H9 (cell line): ENCODE data around the gene GCH1. TPM values are rescaled to one million over a fixed set of nuclear protein-coding genes. Genes with fewer than 3 reads are reported as not detected.

Source experiments
- DNase-seq: peaks from one replicate; pipeline ENCODE4 v3.0.0-alpha.2; 2017
- H2AFZ ChIP-seq: one replicate; pipeline ENCODE4 v1.6.1; 2013; ENCODE audit warnings: mild to moderate bottlenecking, low read length, control low read depth, moderate library complexity
- H2AK5ac ChIP-seq: 2 replicates; pipeline ENCODE4 v1.6.1; 2013; ENCODE audit warnings: low read length, control low read depth, mixed read lengths; ENCODE audit not compliant: insufficient read length
- H2BK120ac ChIP-seq: one replicate; pipeline ENCODE4 v1.6.1; 2013; ENCODE audit warnings: low read depth, mild to moderate bottlenecking, low read length, control low read depth, inconsistent platforms; ENCODE audit not compliant: poor library complexity, severe bottlenecking
- H2BK12ac ChIP-seq: 2 replicates; pipeline ENCODE4 v1.6.1; 2013; ENCODE audit warnings: low read length, control low read depth, mixed read lengths, low read depth; ENCODE audit not compliant: insufficient read length
- H2BK15ac ChIP-seq: 2 replicates; pipeline ENCODE4 v1.6.1; 2013; ENCODE audit warnings: low read depth, low read length, control low read depth
- H2BK20ac ChIP-seq: one replicate; pipeline ENCODE4 v1.6.1; 2013; ENCODE audit warnings: low read depth, mild to moderate bottlenecking, low read length, control low read depth, inconsistent platforms; ENCODE audit not compliant: poor library complexity, severe bottlenecking
- H2BK5ac ChIP-seq: 2 replicates; pipeline ENCODE4 v1.6.1; 2013; ENCODE audit warnings: low read length, control low read depth, mixed read lengths; ENCODE audit not compliant: insufficient read length
- H3K14ac ChIP-seq: 2 replicates; pipeline ENCODE4 v1.6.1; 2013; ENCODE audit warnings: low read length, control low read depth; ENCODE audit not compliant: insufficient read depth
- H3K18ac ChIP-seq: 2 replicates; pipeline ENCODE4 v1.6.1; 2013; ENCODE audit warnings: low read depth, mild to moderate bottlenecking, mixed read lengths, low read length, control low read depth; ENCODE audit not compliant: insufficient read length
- H3K23ac ChIP-seq: 2 replicates; pipeline ENCODE4 v1.6.1; 2013; ENCODE audit warnings: low read length, control low read depth, mixed read lengths, low read depth; ENCODE audit not compliant: insufficient read length
- H3K23me2 ChIP-seq: 2 replicates; pipeline ENCODE4 v1.6.1; 2013; ENCODE audit warnings: low read depth, mild to moderate bottlenecking, mixed read lengths, low read length, control low read depth; ENCODE audit not compliant: insufficient read length, poor library complexity, severe bottlenecking
- H3K27ac ChIP-seq: 2 replicates; pipeline ENCODE4 v1.5.1; 2013; ENCODE audit warnings: low read length, control low read depth, mixed read lengths, low read depth; ENCODE audit not compliant: insufficient read length
- H3K27me3 ChIP-seq: 2 replicates; pipeline ENCODE4 v1.6.1; 2013; ENCODE audit warnings: low read length, control low read depth, inconsistent platforms; ENCODE audit not compliant: insufficient read depth
- H3K4ac ChIP-seq: 2 replicates; pipeline ENCODE4 v1.6.1; 2013; ENCODE audit warnings: low read depth, mild to moderate bottlenecking, control low read depth, inconsistent platforms, low read length, moderate library complexity
- H3K4me1 ChIP-seq: 2 replicates; pipeline ENCODE4 v1.6.1; 2013; ENCODE audit warnings: low read length, control low read depth, inconsistent platforms; ENCODE audit not compliant: insufficient read depth
- H3K4me2 ChIP-seq: 2 replicates; pipeline ENCODE4 v1.6.1; 2013; ENCODE audit warnings: low read length, control low read depth, mixed read lengths; ENCODE audit not compliant: insufficient read length, insufficient read depth
- H3K56ac ChIP-seq: 2 replicates; pipeline ENCODE4 v1.6.1; 2013; ENCODE audit warnings: low read depth, mild to moderate bottlenecking, mixed read lengths, low read length, control low read depth; ENCODE audit not compliant: insufficient read length
- H3K79me1 ChIP-seq: 2 replicates; pipeline ENCODE4 v1.6.1; 2013; ENCODE audit warnings: low read depth, mild to moderate bottlenecking, moderate library complexity, low read length, control low read depth, inconsistent platforms; ENCODE audit not compliant: insufficient read depth, poor library complexity, severe bottlenecking
- H3K79me2 ChIP-seq: 2 replicates; pipeline ENCODE4 v1.6.1; 2013; ENCODE audit warnings: low read length, control low read depth, inconsistent platforms; ENCODE audit not compliant: insufficient read depth
- H3K9ac ChIP-seq: 2 replicates; pipeline ENCODE4 v1.6.1; 2013; ENCODE audit warnings: low read length, control low read depth, mixed read lengths; ENCODE audit not compliant: insufficient read length; ENCODE audit errors: extremely low read depth
- H3K9me3 ChIP-seq: one replicate; pipeline ENCODE4 v1.6.1; 2013; ENCODE audit warnings: low read depth, low read length, inconsistent platforms; ENCODE audit not compliant: control insufficient read depth
- H3T11ph ChIP-seq: one replicate; pipeline ENCODE4 v1.6.1; 2013; ENCODE audit warnings: mild to moderate bottlenecking, low read length, control low read depth, inconsistent platforms
- H4K20me1 ChIP-seq: one replicate; pipeline ENCODE4 v1.6.1; 2013; ENCODE audit not compliant: control insufficient read depth, insufficient read length, insufficient read depth
- H4K5ac ChIP-seq: 2 replicates; pipeline ENCODE4 v1.6.1; 2013; ENCODE audit warnings: low read depth, mild to moderate bottlenecking, mixed read lengths, low read length, control low read depth; ENCODE audit not compliant: insufficient read length
- H4K8ac ChIP-seq: replicated peaks from 2 replicates; pipeline ENCODE4 v1.6.1; 2013; ENCODE audit warnings: low read length, control low read depth, mixed read lengths, low read depth; ENCODE audit not compliant: insufficient read length
- H4K91ac ChIP-seq: 2 replicates; pipeline ENCODE4 v1.6.1; 2013; ENCODE audit warnings: low read depth, mild to moderate bottlenecking, moderate library complexity, mixed read lengths, low read length, control low read depth; ENCODE audit not compliant: insufficient read length
- H3K27ac Mint-ChIP-seq, 3 experiments: 2 replicates in 2 of 3; 3 replicates in 1 of 3; pipeline ENCODE4 v1.8.0; 2020 to 2021; ENCODE audit warnings: mixed read lengths in 3 of 3, mild to moderate bottlenecking in 1 of 3, moderate library complexity in 1 of 3
- H3K27me3 Mint-ChIP-seq: 2 replicates; pipeline ENCODE4 v1.8.0; 2021; ENCODE audit warnings: low read depth, mild to moderate bottlenecking, moderate library complexity, mixed read lengths
- H3K36me3 Mint-ChIP-seq, 3 experiments: 2 replicates in 2 of 3; 3 replicates in 1 of 3; pipeline ENCODE4 v1.8.0; 2020 to 2021; ENCODE audit warnings: low read depth in 3 of 3, mixed read lengths in 3 of 3; ENCODE audit not compliant: insufficient read depth in 1 of 3
- H3K4me1 Mint-ChIP-seq, 2 experiments: 2 replicates each; pipeline ENCODE4 v1.8.0; 2020; ENCODE audit warnings: mixed read lengths in 2 of 2
- H3K4me3 Mint-ChIP-seq, 2 experiments: 2 replicates in 1 of 2; 3 replicates in 1 of 2; pipeline ENCODE4 v1.8.0; 2020 to 2021; ENCODE audit warnings: mild to moderate bottlenecking in 2 of 2, mixed read lengths in 2 of 2, moderate library complexity in 1 of 2
- H3K9me3 Mint-ChIP-seq, 2 experiments: 2 replicates in 1 of 2; 3 replicates in 1 of 2; pipeline ENCODE4 v1.8.0; 2020; ENCODE audit warnings: mild to moderate bottlenecking in 2 of 2, mixed read lengths in 2 of 2, moderate library complexity in 1 of 2
- WGBS: extraction: QIAGEN DNeasy Blood & Tissue Kit; methylation state at CpG from one replicate; pipeline ENCODE4 v1.1.7; 2013; ENCODE audit warnings: missing lambda C conversion rate, low lambda C conversion rate, mixed read lengths; ENCODE audit not compliant: insufficient read length; ENCODE audit errors: extremely low coverage; 5-methylcytosine and 5-hydroxymethylcytosine counted together
- total RNA-seq: library from RNA; stranded (reverse); gene quantifications from 2 replicates; pipeline ENCODE4 v1.2.1, GENCODE V29; 2021
- TF ChIP-seq, protein P1 (sequence below): fragments of 200-600 bp; sonication (generic); conservative IDR thresholded peaks from 3 replicates; pipeline ENCODE4 v1.8.0; 2021; ENCODE audit warnings: antibody characterized with exemption, mild to moderate bottlenecking

GCH1 gene
- total RNA-seq, 1 experiment from 2014 or later, result 7.7 TPM

GRCh38 chr14:54808326-54809161 lies 94.1 kb downstream of the GCH1 start:
- H4K91ac ChIP-seq, result no peak overlapping the region
- DNase-seq, result no peak
- TF ChIP-seq, protein P1, sequence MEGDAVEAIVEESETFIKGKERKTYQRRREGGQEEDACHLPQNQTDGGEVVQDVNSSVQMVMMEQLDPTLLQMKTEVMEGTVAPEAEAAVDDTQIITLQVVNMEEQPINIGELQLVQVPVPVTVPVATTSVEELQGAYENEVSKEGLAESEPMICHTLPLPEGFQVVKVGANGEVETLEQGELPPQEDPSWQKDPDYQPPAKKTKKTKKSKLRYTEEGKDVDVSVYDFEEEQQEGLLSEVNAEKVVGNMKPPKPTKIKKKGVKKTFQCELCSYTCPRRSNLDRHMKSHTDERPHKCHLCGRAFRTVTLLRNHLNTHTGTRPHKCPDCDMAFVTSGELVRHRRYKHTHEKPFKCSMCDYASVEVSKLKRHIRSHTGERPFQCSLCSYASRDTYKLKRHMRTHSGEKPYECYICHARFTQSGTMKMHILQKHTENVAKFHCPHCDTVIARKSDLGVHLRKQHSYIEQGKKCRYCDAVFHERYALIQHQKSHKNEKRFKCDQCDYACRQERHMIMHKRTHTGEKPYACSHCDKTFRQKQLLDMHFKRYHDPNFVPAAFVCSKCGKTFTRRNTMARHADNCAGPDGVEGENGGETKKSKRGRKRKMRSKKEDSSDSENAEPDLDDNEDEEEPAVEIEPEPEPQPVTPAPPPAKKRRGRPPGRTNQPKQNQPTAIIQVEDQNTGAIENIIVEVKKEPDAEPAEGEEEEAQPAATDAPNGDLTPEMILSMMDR, result no peak
- H3K79me1 ChIP-seq, result no peaks in the 10 kb centered on the region
- no peak overlapping the region for H3K4me2 ChIP-seq
- H3K27me3 ChIP-seq, result no peaks in the 10 kb centered on the region
- H3K36me3 Mint-ChIP-seq, result no peaks in the 10 kb centered on the region
- no peak overlapping the region for H2AK5ac ChIP-seq
- no peaks in the 10 kb centered on the region for H3K79me2 ChIP-seq
- no peak overlapping the region for H2BK5ac ChIP-seq
- H3K27me3 Mint-ChIP-seq, result peaks cover 36% of the 10 kb centered on the region
- no peak overlapping the region for H2BK120ac ChIP-seq
- no peak overlapping the region for H2BK20ac ChIP-seq
- no peak overlapping the region for H3K18ac ChIP-seq
- no peak overlapping the region for H2AFZ ChIP-seq
- H3K9me3 Mint-ChIP-seq, result no peaks in the 10 kb centered on the region
- no peak overlapping the region for H3K9ac ChIP-seq
- no peak overlapping the region; a peak in 1 of 7 replicates for H3K27ac Mint-ChIP-seq
- WGBS, result no CpG with 5 or more reads among the region's 8 CpGs
- no peak overlapping the region for H3K56ac ChIP-seq
- H2BK15ac ChIP-seq, result no peak overlapping the region
- no peak overlapping the region for H3K4me3 Mint-ChIP-seq
- no peak overlapping the region for H3K4ac ChIP-seq
- no peak overlapping the region for H3K23ac ChIP-seq
- no peak overlapping the region for H4K5ac ChIP-seq
- no peaks in the 10 kb centered on the region for H3K9me3 ChIP-seq
- H4K8ac ChIP-seq, result no peak overlapping the region
- H3K14ac ChIP-seq, result no peak overlapping the region
- H3K4me1 ChIP-seq, result peaks cover 2% of the 10 kb centered on the region; the same call in 1 of the 2 replicates
- peaks cover 22 to 23% of the 10 kb centered on the region in 2 experiments for H3K4me1 Mint-ChIP-seq
- no peaks in the 10 kb centered on the region for H4K20me1 ChIP-seq
- H3K23me2 ChIP-seq, result no peaks in the 10 kb centered on the region
- H2BK12ac ChIP-seq, result no peak overlapping the region
- no peak overlapping the region for H3T11ph ChIP-seq
- no peak overlapping the region for H3K27ac ChIP-seq
